T47D (cell line): ENCODE measurements around the gene LHFPL2.

Source experiments
- DNase-seq, 2 experiments: peaks; one replicate each; pipeline versions ENCODE4 v3.0.0 to v3.0.0-alpha.2; 2011 to 2012; ENCODE audit warnings: low read depth in 1 of 2, low spot score in 1 of 2
- JUND ChIP-seq: IDR thresholded peaks from 2 replicates; pipeline ENCODE4 v1.6.1; 2012; ENCODE audit warnings: low read depth
- in situ Hi-C: cut with HindIII; loops from 2 replicates; pipeline ENCODE4 v1.10.0; 2016; ENCODE audit warnings: low sequenced_read_pairs, low pct_unique_long_range_greater_than_20kb

Gene LHFPL2

DNA sequence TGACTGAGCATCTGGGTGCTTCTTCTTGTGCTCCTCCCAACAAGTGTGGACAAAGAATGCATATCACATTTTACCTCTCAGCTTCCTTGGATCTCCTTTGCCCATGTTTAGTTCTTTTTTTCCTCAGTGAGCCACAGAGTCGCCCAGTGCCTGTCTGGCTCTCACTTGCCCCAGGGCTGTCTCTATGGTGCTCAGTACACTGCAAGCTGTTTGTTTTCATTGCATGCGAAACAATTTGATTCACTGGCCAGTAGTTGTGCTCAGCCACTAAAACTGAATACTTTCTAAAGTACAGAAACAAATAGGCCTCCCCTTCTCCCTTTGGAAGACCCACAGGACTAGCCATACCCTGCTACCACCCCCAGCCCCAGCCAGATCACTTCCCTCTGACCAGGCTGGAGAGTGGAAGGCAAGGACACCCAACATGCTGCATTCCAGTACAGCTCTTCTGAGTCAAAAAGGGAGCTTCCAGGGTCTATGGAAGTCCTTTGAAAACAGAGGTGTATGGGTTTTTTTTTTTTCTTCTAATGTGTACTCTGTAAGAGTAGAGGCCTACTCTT, 3.8 kb downstream of the LHFPL2 start:
- DNase-seq = peak in 1 of 2 experiments; percentile 41
- no peak for TF ChIP-seq JUND
- in situ Hi-C loops = no loop called here

DNA sequence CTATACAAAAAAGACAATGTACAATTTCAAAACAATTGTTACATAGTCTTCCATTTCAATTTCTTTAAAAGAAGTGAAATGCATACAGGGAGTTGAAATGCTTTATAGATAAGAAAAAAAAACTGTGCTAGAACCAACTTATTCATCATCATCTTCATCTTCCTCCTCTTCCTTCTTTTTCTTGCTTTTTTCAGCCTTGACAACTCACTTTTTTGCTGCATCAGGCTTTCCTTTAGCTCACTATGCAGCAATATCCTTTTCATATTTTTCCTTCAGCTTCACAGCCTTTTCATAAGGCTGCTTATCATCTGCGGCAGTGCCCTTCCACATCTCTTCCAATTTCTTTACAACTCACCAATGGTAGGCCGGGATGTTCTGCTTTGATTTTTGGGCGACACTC, 4.4 kb downstream of the LHFPL2 start:
- DNase-seq = no peak
- in situ Hi-C loops = no loop called here
- no peak for TF ChIP-seq JUND

DNA sequence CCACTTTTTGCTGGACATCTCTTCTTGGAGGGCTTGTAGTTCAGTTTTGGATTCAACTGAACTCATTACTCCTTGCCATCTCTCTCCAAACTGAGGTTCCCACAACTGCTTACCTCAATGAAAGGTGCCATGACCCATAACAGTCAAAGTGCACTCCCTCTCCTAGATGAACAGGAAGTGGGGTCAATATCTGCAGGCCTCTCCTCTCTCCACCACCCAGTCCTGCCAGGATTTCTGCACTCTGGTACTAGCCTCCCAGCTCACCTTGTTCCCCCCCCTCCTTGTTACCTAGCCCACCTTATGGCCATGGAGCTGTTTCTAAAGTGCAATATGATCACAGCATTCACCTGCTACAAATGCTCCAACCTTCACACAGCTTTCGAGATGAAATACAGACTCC, 5.9 kb downstream of the LHFPL2 start:
- no peak for DNase-seq
- no peak for TF ChIP-seq JUND
- in situ Hi-C loops = no loop called here

DNA sequence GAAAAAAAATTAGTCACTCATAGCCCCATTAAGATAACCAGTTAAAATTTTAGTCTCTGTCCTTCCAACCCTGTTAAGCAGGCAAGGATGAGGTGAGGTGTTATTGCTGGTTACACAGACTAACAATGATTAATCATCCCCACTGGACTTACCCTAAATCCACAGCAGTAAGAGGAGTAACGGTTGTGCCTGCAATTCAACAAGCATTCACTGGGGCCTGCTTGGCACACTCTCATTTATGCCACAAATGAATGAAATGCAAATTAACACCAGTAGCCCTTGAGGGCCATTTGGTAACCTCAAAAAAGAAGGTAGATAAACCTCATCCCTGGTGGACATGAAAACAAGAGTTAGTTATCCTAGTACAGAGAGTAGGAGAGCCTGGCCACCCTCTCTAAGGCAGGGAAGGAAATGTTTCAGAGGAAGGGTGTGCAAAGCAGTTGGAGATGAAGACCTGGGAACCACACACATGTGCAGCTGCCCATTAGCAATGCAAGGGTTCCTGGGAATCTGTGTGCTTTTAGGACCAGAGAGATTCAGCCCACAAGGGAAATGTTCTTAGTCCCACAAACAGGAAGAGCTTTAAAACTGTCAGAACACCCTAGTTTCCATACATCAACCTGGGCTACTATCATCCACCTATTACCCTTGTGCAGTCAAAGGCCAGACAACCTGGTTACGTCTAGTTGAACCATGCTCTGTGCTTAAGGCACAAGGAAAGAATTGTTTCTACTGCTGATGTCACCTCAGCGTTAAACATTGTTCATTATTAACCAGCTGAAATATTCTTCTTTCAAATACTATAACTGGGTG, 7.7 kb downstream of the LHFPL2 start:
- TF ChIP-seq JUND = no peak
- in situ Hi-C loops = no loop called here
- no peak for DNase-seq

DNA sequence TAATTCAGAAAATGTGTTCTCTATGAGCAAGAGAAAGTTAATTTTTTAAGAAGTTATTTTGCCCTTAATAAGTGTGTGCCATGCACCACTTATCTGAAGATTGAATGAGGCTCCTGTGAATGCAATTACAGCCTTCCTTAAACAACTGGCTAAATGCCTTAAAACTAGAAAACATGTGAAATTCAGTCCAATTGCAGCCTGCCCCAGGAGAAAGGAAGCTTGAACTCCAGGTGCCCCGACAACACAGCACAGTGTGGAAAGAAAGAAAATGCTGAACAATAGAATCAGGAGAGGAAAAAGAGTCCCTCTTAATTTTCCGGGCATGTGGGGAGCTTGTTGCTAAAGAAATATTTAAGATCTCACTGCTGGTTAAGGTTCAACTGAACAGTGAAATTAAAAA, 8.8 kb downstream of the LHFPL2 start:
- DNase-seq = no peak
- no peak for TF ChIP-seq JUND
- in situ Hi-C loops = no loop called here

DNA sequence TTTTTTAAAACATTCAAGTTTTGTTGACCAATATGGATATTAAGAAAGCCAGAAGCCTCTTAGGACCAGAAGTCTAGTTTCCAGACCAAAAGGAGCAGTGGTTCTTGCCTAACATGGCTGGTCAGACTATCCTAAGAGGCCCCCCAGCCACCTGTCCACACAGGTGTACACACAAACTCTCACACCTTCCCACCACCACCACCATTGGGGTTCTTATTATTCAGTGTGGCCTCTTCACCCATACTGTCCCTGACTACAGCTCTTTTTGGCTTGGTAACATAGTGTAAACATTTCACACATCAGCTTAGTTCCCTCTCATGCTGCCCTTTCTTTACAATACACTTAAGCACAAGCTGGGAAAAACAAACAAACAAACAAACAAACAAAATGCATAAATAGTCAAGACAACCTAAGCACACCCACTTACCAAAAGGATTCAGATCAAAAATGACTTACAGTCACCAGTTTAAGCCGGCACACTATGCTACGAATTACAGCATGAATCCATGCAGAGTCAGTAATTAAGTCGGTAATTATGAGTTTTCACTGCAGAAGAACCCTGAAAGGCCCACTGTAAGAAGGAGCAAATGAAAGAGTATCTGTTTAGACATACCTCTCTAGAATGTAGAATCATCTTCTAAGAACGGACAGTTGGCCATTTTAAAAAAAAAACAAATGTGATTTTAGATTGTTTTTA, 9.5 kb downstream of the LHFPL2 start:
- DNase-seq = no peak
- no peak for TF ChIP-seq JUND
- in situ Hi-C loops = no loop called here

DNA sequence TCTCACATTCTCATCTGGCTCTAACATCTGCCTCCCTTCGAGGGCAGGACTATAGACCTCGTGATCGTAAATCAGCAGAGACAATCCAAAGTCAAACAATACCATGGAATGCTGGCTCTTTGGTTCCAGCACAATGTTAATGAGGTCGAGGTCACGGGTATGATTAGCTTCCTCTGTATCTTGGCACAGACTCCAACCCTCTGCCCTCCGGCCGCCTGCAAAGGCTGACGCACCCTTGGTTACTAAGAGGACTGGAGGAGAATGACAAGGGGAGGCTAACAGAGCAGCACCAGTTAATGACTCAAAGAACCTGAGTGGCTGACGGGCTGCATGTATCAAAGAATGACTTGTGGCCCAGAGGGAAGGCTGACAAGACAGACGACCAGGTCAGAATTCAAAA, 10.1 kb downstream of the LHFPL2 start:
- TF ChIP-seq JUND = no peak
- no peak for DNase-seq
- in situ Hi-C loops = no loop called here

DNA sequence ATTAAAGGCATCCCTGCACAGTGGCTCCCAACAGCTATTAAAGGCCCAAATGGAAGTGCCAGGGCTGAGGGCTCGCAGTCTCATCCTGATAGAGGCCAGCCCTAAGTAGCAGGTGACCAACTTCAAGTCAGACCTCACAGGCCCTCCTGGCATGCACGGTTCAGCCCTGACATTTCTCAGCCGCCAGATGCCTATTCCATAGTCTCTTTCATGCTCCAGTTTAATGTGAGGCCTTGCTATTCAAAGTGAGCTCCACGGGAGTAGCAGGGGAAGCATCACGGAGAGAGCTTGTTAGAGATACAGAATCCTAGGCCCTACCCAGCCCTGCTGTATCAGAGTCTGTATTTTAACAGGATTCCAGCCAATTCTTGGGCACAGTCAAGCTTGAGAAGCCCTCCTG, 11.1 kb downstream of the LHFPL2 start:
- in situ Hi-C loops = no loop called here
- DNase-seq = no peak
- no peak for TF ChIP-seq JUND

DNA sequence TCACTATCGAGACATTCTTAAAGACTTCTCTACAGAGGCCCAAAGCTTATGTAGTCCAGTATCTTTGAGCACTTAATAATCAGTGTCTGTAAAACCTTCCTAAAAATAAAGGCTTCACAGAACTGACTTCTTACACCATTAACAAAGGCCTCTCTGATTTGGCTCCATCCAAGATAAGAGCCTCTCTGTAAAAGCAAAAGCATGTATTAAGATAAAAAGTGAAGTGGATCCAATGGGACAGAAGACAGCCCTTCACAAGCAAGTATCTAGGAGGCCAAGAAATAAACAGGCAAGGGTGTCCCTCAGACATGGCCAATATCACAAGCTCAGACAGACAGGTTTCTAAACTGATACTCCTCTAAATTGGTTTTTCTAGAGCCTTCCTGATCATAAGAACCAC, 11.9 kb downstream of the LHFPL2 start:
- in situ Hi-C loops = no loop called here
- no peak for TF ChIP-seq JUND
- no peak for DNase-seq

DNA sequence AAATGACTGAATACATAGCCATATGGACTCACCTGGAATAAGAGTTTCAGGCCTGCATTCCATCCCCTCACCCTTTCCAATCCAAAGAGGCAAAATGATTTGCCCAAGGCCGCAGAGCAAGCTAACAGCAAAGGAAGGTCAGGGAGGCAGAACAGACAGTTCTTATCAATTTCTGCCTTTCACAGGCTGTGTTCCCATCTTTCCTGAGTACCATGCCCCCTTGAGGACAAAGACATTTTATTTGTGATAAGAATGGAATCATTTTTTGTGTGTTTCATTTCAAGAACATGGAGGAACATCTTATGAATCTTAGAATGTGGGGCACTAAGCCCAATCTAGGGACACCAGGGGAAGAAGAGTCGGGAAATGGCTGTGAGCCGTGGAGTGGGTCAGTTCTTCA, 13.9 kb downstream of the LHFPL2 start:
- in situ Hi-C loops = no loop called here
- no peak for DNase-seq
- TF ChIP-seq JUND = no peak

DNA sequence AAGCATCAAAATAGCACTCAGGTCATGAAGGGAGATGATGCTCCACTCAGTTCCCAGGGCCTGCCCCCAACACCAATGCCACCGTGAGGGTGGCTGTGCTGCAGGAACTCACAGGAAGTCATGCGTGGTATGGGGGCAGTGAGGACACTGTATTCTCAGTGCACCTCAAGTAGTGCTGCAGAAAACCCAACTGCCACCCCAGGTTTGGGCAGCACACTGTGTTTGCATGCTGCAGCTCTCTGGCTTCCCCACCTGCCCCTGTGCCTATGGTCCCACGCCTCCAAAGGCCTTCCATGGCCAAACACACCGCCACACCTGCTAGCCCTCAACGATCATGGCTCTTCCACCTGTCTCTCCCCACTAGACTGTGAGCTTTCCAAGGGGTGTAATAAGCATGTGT, 14.3 kb downstream of the LHFPL2 start:
- in situ Hi-C loops = no loop called here
- DNase-seq = no peak
- no peak for TF ChIP-seq JUND

DNA sequence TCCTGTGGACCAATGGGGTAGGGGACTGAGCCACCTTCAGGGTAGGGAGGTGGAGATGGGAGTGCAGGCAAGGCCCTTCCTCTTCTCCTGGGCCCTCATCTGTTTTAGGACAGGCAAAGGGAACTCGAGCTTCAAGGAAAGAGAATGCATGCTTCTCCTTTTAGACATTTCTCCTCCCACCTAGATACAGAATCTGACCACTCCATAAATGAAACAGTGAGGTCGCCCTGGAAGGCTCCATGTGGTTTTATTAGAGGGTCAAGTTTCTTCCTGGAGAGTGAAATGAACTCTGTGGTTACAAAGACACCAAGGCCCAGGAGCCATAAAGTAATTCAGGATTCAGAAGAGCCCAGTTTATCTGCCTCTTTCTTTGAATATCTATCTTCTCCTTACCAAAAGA, 14.9 kb downstream of the LHFPL2 start:
- no peak for TF ChIP-seq JUND
- DNase-seq = no peak
- in situ Hi-C loops = no loop called here

DNA sequence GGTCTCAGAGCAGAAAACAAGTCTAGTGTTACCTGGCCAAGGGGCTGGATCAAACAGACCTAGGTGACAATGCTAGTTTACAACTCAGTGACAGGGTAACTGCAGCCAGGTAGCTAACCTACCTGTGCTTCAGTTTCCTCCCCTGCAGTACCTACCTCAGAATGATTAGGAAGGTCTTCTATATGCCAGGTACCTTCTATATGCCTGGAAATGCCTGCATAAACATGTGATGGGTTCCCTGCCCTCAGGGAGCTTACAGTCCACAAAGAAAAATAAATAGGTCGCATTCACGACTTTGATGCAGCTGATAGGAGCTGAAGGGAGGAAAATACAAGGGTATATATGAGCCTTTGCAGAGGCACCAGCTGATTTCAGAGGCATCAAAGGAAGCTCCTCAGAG, 16.1 kb downstream of the LHFPL2 start:
- no peak for TF ChIP-seq JUND
- no peak for DNase-seq
- in situ Hi-C loops = no loop called here

DNA sequence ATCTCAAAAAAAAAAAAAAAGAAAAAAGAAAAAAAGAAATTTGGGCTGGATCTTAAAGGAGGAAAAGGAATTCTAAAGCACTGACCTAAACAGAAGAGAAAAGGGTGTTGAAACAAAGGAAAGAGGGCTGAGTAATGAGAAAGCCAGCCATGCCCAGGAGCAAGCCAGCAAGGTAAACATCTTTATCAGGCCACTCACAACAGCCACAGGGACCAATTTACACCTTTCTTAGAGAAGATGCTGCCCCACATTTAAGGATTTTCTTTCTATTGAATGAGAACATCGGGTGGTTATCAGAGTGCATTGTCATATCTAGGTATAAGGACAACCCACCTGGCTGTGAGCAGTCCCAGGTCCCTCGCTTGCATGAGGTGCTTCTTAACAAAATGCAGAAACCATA, 16.6 kb downstream of the LHFPL2 start:
- no peak for TF ChIP-seq JUND
- in situ Hi-C loops = no loop called here
- no peak for DNase-seq
